ENCODE measurements around the gene SUN1.
"Not testable (repeated sequence)": the region's sequence is repeated elsewhere in the genome, so short reads cannot be mapped to it uniquely, and the experiment has no call there.

SUN1 gene

GRCh38 chr7:835021-835420 is 2.7 kb downstream of the SUN1 start:
- no peak for DNase-seq

GRCh38 chr7:835485-836401 is 3.5 kb downstream of the SUN1 start:
- no peak for DNase-seq

GRCh38 chr7:836429-836828 is 4.2 kb downstream of the SUN1 start:
- DNase-seq = no peak

GRCh38 chr7:837001-837400 is 4.7 kb downstream of the SUN1 start:
- no peak for DNase-seq

DNA sequence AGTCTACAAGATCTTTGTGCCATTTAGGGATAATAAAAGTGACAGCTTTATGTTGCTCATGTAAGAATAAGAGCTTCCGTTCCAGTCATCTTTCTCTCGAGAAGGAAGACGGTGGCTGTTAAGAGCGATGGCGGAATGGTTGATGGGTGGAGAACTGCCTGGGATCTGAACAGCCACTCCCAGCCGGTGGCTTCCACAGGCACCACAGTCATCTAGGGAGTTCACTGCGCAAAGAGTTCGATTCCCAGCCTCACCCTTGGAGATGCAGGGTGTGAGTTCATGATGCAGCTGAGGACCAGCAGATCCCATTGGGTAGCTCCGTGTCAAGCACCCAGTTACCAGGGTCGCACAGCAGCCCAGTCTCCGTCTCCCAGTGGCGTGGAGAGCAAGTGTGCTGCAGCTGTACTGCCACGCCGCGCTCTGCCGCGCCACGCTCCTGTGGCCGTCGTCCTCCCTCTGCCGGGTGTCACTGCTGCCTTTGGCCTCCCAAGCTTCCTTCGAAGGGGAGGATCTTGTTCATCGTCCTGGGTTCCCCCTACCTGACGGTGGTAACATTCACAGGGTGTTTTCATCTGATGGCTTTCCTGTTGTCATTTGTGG is 7.8 kb downstream of the SUN1 start:
- DNase-seq = no peak

- DNase-seq = no peak
Observed at GRCh38 chr7:841943-842342, 9.7 kb downstream of the SUN1 start.

DNA sequence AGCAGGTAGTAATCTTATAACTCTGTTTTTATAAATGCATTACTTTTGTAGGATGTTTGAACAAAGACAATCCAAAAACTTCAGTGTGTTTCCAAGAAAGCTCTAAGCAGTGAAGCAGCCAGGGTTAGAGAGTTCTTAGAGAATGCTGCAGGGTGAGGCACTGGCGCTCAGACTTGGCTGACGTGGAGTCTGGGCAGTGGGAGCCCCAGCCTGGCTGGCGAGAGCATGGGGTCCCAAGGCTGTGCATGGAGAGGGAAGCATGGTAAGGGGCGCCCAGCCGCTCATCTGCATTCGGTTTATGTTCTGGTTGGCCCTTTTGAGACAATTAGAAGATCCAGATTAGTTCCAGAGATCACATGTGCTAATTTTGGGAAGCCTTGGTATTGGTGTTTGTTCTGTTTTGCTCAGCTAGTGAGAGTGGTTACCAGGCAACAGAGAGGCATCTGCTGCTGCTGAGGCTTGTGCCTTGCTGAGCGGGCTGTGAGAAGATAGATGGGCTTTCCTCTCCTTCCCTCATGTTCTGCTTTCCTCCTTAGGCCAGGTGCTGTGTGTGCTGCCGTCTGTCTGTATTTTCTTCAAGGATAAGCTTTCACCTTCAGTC is 10.3 kb downstream of the SUN1 start:
- DNase-seq = no peak

- no peak for DNase-seq
Observed at GRCh38 chr7:843230-843629, 11.0 kb downstream of the SUN1 start.

GRCh38 chr7:844043-844442 is 11.8 kb downstream of the SUN1 start:
- no peak for DNase-seq

DNA sequence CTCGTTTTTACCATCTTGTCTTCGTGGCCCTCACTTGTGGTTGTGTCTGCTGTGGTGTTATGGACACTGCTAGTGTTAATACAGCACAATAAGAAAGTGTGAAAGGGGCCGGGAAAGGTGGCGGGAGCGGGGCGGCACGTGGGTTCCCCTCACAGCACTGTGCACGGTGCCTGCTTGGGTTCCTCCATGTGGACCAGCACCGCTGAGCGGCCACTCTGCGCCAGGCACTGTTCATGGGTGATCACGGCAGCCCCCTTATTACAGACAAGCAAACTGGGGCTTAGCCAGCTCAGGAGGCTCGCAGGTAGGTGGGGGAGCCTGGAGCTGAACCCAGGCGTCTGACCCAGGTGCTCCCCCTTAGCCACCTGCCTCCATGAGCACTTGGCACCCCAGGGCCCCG is 12.2 kb downstream of the SUN1 start:
- no peak for DNase-seq

GRCh38 chr7:845091-845490 is 12.8 kb downstream of the SUN1 start:
- DNase-seq = no peak

DNA sequence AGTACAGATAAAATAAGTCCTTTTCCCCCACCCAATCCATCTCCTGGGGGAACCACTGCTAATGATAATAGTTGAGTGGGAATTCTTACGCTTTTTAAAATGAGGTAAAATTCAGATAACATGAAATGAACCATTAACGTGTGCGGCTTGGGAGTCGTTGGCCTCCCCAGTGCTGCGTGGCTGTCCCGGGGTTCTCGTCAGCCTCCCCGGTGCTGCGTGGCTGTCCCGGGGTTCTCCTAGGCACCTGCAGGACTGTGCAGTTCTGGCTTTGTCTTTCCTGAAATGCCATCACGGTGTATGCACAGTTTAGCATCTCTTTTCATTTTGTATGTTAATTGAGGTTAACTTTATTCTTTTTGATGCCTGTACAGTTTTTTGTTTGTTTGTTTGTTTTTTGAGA is 13.5 kb downstream of the SUN1 start:
- DNase-seq = no peak

DNA sequence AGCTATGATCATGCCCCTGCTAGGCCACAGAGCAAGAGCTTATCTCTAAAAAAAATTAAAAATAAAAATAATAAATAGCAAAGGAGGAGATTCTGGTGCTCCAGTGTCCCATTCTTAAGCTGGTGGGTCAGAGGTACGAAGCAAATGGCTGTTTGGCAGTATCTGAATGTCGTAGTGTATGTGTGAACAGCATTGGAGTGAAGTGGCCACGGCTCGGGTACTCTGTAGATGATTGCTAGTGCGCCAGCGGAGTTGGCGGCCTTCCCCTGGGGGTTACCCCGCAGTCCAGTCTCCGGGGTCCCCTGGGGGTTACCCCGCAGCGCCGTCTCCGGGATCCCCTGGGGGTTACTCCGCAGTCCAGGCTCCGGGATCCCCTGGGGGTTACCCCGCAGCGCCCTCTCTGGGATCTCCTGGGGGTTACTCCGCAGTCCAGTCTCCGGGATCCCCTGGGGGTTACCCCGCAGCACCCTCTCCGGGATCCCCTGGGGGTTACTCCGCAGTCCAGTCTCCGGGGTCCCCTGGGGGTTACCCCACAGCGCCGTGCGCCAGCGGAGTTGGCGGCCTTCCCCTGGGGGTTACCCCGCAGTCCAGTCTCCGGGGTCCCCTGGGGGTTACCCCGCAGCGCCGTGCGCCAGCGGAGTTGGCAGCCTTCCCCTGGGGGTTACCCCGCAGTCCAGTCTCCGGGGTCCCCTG is 14.8 kb downstream of the SUN1 start:
- DNase-seq = not testable (repeated sequence)

- not testable (repeated sequence) for DNase-seq
Observed at GRCh38 chr7:847728-848127, 15.5 kb downstream of the SUN1 start.

DNA sequence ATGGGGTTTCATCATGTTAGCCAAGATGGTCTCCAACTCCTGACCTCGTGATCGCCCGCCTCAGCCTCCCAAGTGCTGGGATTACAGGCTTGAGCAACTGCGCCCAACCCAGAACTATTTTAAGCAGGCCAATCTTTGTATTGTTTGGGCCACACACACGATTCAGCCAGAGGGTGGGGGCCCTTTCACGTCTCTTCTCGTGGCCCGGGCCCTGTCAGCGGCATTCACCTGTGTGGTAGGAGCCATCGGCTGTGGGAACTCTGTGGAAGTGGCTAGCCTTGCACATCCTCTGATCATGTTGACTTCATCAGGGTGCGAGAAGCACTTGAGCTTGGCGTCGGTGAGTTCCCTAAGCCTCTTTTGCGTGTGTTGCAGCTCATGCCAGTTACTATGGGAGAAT is 16.9 kb downstream of the SUN1 start:
- no peak for DNase-seq

DNA sequence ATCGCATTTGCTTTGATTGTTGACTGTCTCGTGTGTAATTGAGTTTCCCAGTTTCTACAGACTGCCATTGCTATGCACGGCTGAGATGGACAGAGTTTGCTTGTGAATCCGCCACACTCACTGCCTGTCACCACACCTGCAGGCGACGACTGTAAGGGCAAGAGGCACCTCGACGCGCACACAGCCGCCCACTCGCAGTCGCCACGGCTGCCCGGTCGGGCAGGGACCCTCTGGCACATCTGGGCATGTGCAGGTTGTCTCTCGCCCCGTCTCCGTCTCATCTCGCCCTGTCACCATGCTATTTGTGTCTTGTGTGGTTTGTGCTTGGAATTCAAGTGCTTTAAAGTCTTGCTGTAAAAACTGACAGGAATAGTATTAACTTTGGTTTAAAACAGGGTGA is 17.5 kb downstream of the SUN1 start:
- DNase-seq = no peak

DNA sequence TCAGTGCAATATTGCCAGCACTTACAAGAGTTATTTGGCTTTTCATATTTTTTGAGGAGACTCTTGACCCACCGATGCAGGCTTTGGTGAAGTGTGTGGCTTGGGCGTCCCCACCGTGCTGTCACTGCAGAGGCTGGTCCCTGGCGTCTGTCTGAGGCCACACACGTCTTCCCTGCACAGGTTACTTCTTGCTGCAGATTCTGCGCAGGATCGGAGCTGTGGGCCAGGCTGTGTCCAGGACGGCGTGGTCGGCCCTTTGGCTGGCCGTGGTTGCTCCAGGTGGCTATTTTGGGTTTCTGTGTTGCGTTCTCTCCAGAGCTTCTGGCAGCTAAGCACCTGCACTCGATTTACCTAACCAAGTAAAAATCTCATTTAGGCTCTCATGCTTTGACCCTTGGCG is 18.9 kb downstream of the SUN1 start:
- no peak for DNase-seq

DNA sequence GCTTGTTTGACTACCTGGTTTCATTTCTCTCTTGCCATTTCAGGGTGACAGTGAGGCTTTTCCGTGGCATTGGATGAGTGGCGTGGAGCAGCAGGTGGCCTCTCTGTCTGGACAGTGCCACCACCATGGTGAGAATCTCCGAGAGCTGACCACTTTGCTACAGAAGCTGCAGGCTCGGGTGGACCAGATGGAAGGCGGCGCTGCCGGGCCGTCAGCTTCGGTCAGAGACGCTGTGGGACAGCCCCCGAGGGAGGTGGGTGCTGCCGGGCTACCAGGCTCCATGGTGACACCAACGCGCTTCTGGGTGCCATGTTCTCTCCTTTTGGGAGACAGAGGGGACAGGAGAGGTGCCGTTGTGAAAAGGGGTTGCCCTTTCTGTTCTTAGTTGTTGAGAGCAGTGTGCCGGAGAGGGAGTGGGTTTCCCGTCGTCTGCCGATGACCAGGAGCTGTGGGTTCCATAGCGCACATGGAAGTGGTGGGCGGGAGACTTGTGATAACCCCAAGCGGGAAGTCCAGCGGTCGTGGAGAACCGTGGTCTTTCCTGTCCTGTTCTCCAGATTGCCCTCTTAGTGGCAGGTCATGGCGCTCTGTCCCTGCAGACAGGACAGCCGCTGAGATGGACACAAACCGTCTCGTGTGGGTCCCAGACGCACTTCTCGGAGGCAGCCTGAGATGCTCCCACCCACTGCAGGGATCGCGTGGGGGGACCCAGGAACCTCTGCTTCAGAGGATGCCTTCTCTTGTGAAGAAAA is 21.3 kb downstream of the SUN1 start:
- DNase-seq = no peak

- DNase-seq = no peak
Observed at GRCh38 chr7:854118-854775, 22.0 kb downstream of the SUN1 start.

- DNase-seq = no peak
Observed at GRCh38 chr7:855686-856369, 23.6 kb downstream of the SUN1 start.

- no peak for DNase-seq
Observed at GRCh38 chr7:856444-857095, 24.3 kb downstream of the SUN1 start.
